ENCODE measurements around the gene DSCAM. TPM values are rescaled to one million over a fixed set of nuclear protein-coding genes. Genes with fewer than 3 reads are reported as not detected.
"Not testable (repeated sequence)": the region's sequence is repeated elsewhere in the genome, so short reads cannot be mapped to it uniquely, and the experiment has no call there.

The DSCAM gene
- total RNA-seq, 1 donor: not detected

GRCh38 chr21:40453183-40453582, 393.8 kb downstream of the DSCAM start:
- Histone ChIP-seq H3K27ac (ENCODE audit: low read depth, low read length) (no peak overlapping the region), H3K9me3 (ENCODE audit: low read depth, low read length) (peaks cover 2% of the 10 kb centered on the region), H3K4me1 (ENCODE audit: insufficient read depth, low read length) (no peaks in the 10 kb centered on the region), H4K20me1 (ENCODE audit: insufficient read depth, low read length) (no peaks in the 10 kb centered on the region), H3K79me2 (ENCODE audit: insufficient read depth, low read length) (no peaks in the 10 kb centered on the region), H3K36me3 (ENCODE audit: insufficient read depth, low read length) (no peaks in the 10 kb centered on the region), H3K27me3 (ENCODE audit: insufficient read depth, low read length) (no peaks in the 10 kb centered on the region), H2AFZ (ENCODE audit: low read length) (no peak overlapping the region), H3K4me3 (ENCODE audit: insufficient read depth, low read length) (no peak overlapping the region), H3K4me2 (ENCODE audit: insufficient read depth, low read length) (no peak overlapping the region)
- no peak for TF ChIP-seq CTCF (IDR thresholded peaks at IDR 0.05; ENCODE audit: extremely low read depth, low read depth, low read length)
- DNase-seq (ENCODE audit: insufficient read length, low spot score, missing footprints): no peak

- Histone ChIP-seq H3K4me1 (ENCODE audit: insufficient read depth, low read length) (no peaks in the 10 kb centered on the region), H3K4me3 (ENCODE audit: insufficient read depth, low read length) (no peak overlapping the region), H3K27me3 (ENCODE audit: insufficient read depth, low read length) (no peaks in the 10 kb centered on the region), H3K36me3 (ENCODE audit: insufficient read depth, low read length) (no peaks in the 10 kb centered on the region), H3K9me3 (ENCODE audit: low read depth, low read length) (peaks cover 2% of the 10 kb centered on the region), H3K4me2 (ENCODE audit: insufficient read depth, low read length) (no peak overlapping the region), H2AFZ (ENCODE audit: low read length) (no peak overlapping the region), H3K79me2 (ENCODE audit: insufficient read depth, low read length) (no peaks in the 10 kb centered on the region), H3K27ac (ENCODE audit: low read depth, low read length) (no peak overlapping the region), H4K20me1 (ENCODE audit: insufficient read depth, low read length) (no peaks in the 10 kb centered on the region)
- no peak for TF ChIP-seq CTCF (IDR thresholded peaks at IDR 0.05; ENCODE audit: extremely low read depth, low read depth, low read length)
- DNase-seq (ENCODE audit: insufficient read length, low spot score, missing footprints): no peak
Observed at GRCh38 chr21:40452548-40452947, 394.4 kb downstream of the DSCAM start.

GRCh38 chr21:40447016-40447415, 399.9 kb downstream of the DSCAM start:
- DNase-seq (ENCODE audit: insufficient read length, low spot score, missing footprints): no peak
- Histone ChIP-seq H4K20me1 (ENCODE audit: insufficient read depth, low read length) (no peaks in the 10 kb centered on the region), H3K4me3 (ENCODE audit: insufficient read depth, low read length) (no peak overlapping the region), H3K27ac (ENCODE audit: low read depth, low read length) (no peak overlapping the region), H3K4me2 (ENCODE audit: insufficient read depth, low read length) (no peak overlapping the region), H3K9me3 (ENCODE audit: low read depth, low read length) (peaks cover 7% of the 10 kb centered on the region), H3K36me3 (ENCODE audit: insufficient read depth, low read length) (no peaks in the 10 kb centered on the region), H3K4me1 (ENCODE audit: insufficient read depth, low read length) (no peaks in the 10 kb centered on the region), H2AFZ (ENCODE audit: low read length) (no peak overlapping the region), H3K79me2 (ENCODE audit: insufficient read depth, low read length) (no peaks in the 10 kb centered on the region), H3K27me3 (ENCODE audit: insufficient read depth, low read length) (no peaks in the 10 kb centered on the region)
- no peak for TF ChIP-seq CTCF (IDR thresholded peaks at IDR 0.05; ENCODE audit: extremely low read depth, low read depth, low read length)

- Histone ChIP-seq H2AFZ (ENCODE audit: low read length) (no peak overlapping the region), H3K4me3 (ENCODE audit: insufficient read depth, low read length) (no peak overlapping the region), H3K9me3 (ENCODE audit: low read depth, low read length) (peaks cover 7% of the 10 kb centered on the region), H3K4me1 (ENCODE audit: insufficient read depth, low read length) (no peaks in the 10 kb centered on the region), H4K20me1 (ENCODE audit: insufficient read depth, low read length) (no peaks in the 10 kb centered on the region), H3K27me3 (ENCODE audit: insufficient read depth, low read length) (no peaks in the 10 kb centered on the region), H3K79me2 (ENCODE audit: insufficient read depth, low read length) (no peaks in the 10 kb centered on the region), H3K36me3 (ENCODE audit: insufficient read depth, low read length) (no peaks in the 10 kb centered on the region), H3K27ac (ENCODE audit: low read depth, low read length) (no peak overlapping the region), H3K4me2 (ENCODE audit: insufficient read depth, low read length) (no peak overlapping the region)
- DNase-seq (ENCODE audit: insufficient read length, low spot score, missing footprints): no peak
- TF ChIP-seq CTCF (IDR thresholded peaks at IDR 0.05; ENCODE audit: extremely low read depth, low read depth, low read length): no peak
Observed at GRCh38 chr21:40445349-40445921, 401.5 kb downstream of the DSCAM start.

GRCh38 chr21:40439581-40439980, 407.4 kb downstream of the DSCAM start:
- not testable (repeated sequence) for H3K9me3 ChIP-seq (ENCODE audit: low read depth, low read length); H3K36me3 ChIP-seq (ENCODE audit: insufficient read depth, low read length); H3K4me1 ChIP-seq (ENCODE audit: insufficient read depth, low read length); H4K20me1 ChIP-seq (ENCODE audit: insufficient read depth, low read length); H2AFZ ChIP-seq (ENCODE audit: low read length); H3K4me2 ChIP-seq (ENCODE audit: insufficient read depth, low read length); H3K4me3 ChIP-seq (ENCODE audit: insufficient read depth, low read length); DNase-seq (ENCODE audit: insufficient read length, low spot score, missing footprints); H3K79me2 ChIP-seq (ENCODE audit: insufficient read depth, low read length); H3K27ac ChIP-seq (ENCODE audit: low read depth, low read length); H3K27me3 ChIP-seq (ENCODE audit: insufficient read depth, low read length)

All from osteoblast (primary cell).